SU-DHL-6 (cell line): ENCODE measurements around the gene IFNL3.

Experiments
- H2AFZ ChIP-seq: fragments of 200-600 bp; sonication (generic); 2 replicates; pipeline ENCODE4 v1.6.1; 2014; ENCODE audit warnings: low read depth, mild to moderate bottlenecking, moderate library complexity, mixed read lengths, antibody characterized with exemption, low read length; ENCODE audit not compliant: severe bottlenecking
- H3F3A ChIP-seq: fragments of 200-600 bp; shearing (Covaris generic); 2 replicates; pipeline ENCODE4 v1.6.0; 2016; ENCODE audit warnings: antibody characterized with exemption, mild to moderate bottlenecking; ENCODE audit not compliant: insufficient read depth
- H3K27ac ChIP-seq: fragments of 200-600 bp; sonication (generic); 2 replicates; pipeline ENCODE4 v1.5.1; 2016; ENCODE audit warnings: low read depth, mild to moderate bottlenecking, low read length, moderate library complexity, mixed read lengths
- H3K27me3 ChIP-seq: fragments of 200-600 bp; sonication (generic), shearing (Covaris generic); 2 replicates; pipeline ENCODE4 v1.6.0; 2014; ENCODE audit warnings: mild to moderate bottlenecking, low read length
- H3K36me3 ChIP-seq: fragments of 200-600 bp; sonication (generic); 2 replicates; pipeline ENCODE4 v1.6.1; 2014; ENCODE audit warnings: mild to moderate bottlenecking, low read length, mixed read lengths
- H3K4me2 ChIP-seq: fragments of 300-600, 200-600 bp; shearing (Covaris generic), sonication (generic); 2 replicates; pipeline ENCODE4 v1.6.0; 2014; ENCODE audit warnings: low read length, low read depth, mild to moderate bottlenecking; ENCODE audit not compliant: poor library complexity, severe bottlenecking
- H3K4me3 ChIP-seq: fragments of 200-600 bp; sonication (generic); 2 replicates; pipeline ENCODE4 v1.5.1; 2014; ENCODE audit warnings: antibody characterized with exemption, low read length, mild to moderate bottlenecking, mixed read lengths; ENCODE audit not compliant: insufficient read depth, poor library complexity, severe bottlenecking
- H3K79me2 ChIP-seq: fragments of 200-600 bp; sonication (generic); 2 replicates; pipeline ENCODE4 v1.6.1; 2014; ENCODE audit warnings: mild to moderate bottlenecking, low read length, moderate library complexity; ENCODE audit not compliant: insufficient read depth
- H3K9ac ChIP-seq: fragments of 200-600 bp; sonication (generic); 2 replicates; pipeline ENCODE4 v1.7.0; 2014; ENCODE audit warnings: mild to moderate bottlenecking, low read length
- H3K9me2 ChIP-seq: fragments of 200-600 bp; sonication (generic); replicated peaks from 2 replicates; pipeline ENCODE4 v1.6.1; 2014; ENCODE audit warnings: low read length; ENCODE audit not compliant: insufficient read depth
- H3K9me3 ChIP-seq: fragments of 200-600 bp; sonication (generic); 2 replicates; pipeline ENCODE4 v1.6.1; 2014; ENCODE audit warnings: low read length, mixed read lengths; ENCODE audit not compliant: insufficient read depth
- H4K20me1 ChIP-seq: fragments of 200-600 bp; sonication (generic); 2 replicates; pipeline ENCODE4 v1.6.1; 2014; ENCODE audit warnings: low read depth, mild to moderate bottlenecking, antibody characterized with exemption, low read length, moderate library complexity, mixed read lengths
- EZH2phosphoT487 ChIP-seq: fragments of 200-600 bp; sonication (generic), shearing (Covaris generic); conservative IDR thresholded peaks from 2 replicates; pipeline ENCODE4 v1.6.1; 2018; ENCODE audit warnings: mild to moderate bottlenecking, antibody characterized with exemption, low read length, moderate library complexity, mixed read lengths
- TF ChIP-seq, protein P1 (sequence below): fragments of 200-600 bp; sonication (generic); IDR thresholded peaks from one replicate; pipeline ENCODE4 v1.5.1; 2017; ENCODE audit warnings: antibody characterized with exemption, mild to moderate bottlenecking, low read length, moderate library complexity; ENCODE audit not compliant: insufficient read depth, poor library complexity, severe bottlenecking

IFNL3 gene

DNA sequence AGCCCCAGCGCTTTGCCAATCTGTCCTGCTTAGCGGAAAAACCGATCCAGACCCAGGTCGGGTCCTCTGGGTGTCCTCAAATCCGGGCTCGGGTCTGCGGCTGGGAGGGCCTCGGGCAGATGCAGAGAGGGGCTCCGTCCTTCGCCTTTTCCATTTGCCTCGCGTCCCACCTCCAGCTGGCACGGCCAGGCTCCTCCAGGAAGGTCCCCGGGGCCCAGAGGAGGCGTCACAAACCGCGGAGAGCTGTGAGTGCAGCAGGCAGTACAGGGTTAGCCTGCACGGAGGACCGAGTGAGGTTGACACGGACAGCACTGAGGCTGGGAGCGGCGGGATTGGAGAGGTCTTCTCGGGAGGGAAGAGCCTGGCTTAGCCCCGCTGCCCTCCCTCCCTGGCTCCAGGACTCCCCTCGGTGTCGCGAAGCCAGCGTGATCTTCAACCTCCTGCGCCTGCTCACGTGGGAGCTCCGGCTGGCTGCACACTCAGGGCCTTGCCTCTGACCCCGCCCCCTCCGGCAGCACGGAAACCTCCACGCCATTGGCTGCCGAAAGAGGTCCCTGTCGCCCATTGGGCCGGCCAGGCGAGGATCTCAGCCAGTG is 20.6 kb upstream of the IFNL3 start:
- TF ChIP-seq, protein P1, sequence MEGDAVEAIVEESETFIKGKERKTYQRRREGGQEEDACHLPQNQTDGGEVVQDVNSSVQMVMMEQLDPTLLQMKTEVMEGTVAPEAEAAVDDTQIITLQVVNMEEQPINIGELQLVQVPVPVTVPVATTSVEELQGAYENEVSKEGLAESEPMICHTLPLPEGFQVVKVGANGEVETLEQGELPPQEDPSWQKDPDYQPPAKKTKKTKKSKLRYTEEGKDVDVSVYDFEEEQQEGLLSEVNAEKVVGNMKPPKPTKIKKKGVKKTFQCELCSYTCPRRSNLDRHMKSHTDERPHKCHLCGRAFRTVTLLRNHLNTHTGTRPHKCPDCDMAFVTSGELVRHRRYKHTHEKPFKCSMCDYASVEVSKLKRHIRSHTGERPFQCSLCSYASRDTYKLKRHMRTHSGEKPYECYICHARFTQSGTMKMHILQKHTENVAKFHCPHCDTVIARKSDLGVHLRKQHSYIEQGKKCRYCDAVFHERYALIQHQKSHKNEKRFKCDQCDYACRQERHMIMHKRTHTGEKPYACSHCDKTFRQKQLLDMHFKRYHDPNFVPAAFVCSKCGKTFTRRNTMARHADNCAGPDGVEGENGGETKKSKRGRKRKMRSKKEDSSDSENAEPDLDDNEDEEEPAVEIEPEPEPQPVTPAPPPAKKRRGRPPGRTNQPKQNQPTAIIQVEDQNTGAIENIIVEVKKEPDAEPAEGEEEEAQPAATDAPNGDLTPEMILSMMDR: no peak
- TF ChIP-seq EZH2phosphoT487: no peak
- no peaks in the 10 kb centered on the region for H3K79me2 ChIP-seq
- no peak overlapping the region for H3K9ac ChIP-seq
- no peak overlapping the region for H2AFZ ChIP-seq
- H3K4me3 ChIP-seq: no peak overlapping the region
- no peaks in the 10 kb centered on the region for H3F3A ChIP-seq
- H3K9me2 ChIP-seq: no peaks in the 10 kb centered on the region
- no peak overlapping the region for H3K4me2 ChIP-seq
- H3K9me3 ChIP-seq: no peaks in the 10 kb centered on the region
- no peaks in the 10 kb centered on the region for H3K27me3 ChIP-seq
- no peak overlapping the region for H3K27ac ChIP-seq
- H4K20me1 ChIP-seq: no peaks in the 10 kb centered on the region
- H3K36me3 ChIP-seq: no peaks in the 10 kb centered on the region

DNA sequence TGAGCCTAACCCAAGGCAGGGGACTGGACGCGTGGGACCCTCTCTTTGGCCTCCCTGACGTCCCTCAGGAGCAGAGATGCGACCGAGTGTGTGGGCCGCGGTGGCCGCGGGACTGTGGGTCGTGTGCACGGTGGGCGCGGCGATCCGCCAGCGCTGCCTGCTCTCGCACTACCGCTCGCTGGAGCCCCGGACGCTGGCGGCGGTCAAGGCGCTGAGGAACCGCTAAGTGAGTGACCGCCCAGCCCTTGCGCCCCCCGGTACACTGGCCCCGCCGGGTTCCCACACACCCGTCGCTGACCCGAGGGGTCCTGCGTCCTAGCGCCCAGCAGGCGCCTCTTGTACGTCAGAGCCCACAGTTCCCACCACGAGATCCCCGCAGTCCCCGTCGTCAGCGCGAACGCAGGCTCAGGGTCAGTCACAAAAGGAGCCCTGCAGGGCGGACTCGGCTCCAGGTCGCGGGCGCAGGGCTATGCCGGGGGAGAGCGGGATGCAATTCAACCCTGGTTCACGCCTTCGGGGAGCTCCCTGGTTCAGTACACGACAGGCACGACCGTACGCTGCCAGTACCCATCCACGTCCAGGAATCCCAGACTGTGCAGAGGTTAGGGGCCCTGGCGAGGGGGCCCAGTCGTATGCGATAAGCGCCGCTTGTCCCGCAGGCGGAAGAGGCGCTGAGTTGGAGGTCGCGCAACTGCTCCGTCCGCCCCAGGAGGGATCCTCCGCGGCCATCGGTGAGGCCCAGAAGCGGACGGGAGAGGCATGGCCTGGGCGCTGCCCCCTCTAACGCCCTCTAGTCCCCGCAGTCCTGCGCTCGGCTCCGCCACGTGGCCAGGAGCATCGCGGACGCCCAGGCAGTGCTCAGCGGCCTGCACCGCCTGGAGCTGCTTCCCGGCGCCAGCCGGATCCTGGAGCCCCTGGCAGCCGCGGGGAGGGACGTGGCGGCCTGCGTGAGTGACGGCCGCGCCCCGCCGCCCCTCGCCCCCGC is 19.8 kb upstream of the IFNL3 start:
- no peak overlapping the region for H3K27ac ChIP-seq
- TF ChIP-seq, protein P1: no peak
- no peak for TF ChIP-seq EZH2phosphoT487
- no peaks in the 10 kb centered on the region for H3F3A ChIP-seq
- no peaks in the 10 kb centered on the region for H3K9me2 ChIP-seq
- no peaks in the 10 kb centered on the region for H3K36me3 ChIP-seq
- H3K79me2 ChIP-seq: no peaks in the 10 kb centered on the region
- H3K9me3 ChIP-seq: no peaks in the 10 kb centered on the region
- H3K4me3 ChIP-seq: no peak overlapping the region
- no peaks in the 10 kb centered on the region for H4K20me1 ChIP-seq
- no peak overlapping the region for H3K9ac ChIP-seq
- H3K4me2 ChIP-seq: no peak overlapping the region
- no peaks in the 10 kb centered on the region for H3K27me3 ChIP-seq
- no peak overlapping the region for H2AFZ ChIP-seq

DNA sequence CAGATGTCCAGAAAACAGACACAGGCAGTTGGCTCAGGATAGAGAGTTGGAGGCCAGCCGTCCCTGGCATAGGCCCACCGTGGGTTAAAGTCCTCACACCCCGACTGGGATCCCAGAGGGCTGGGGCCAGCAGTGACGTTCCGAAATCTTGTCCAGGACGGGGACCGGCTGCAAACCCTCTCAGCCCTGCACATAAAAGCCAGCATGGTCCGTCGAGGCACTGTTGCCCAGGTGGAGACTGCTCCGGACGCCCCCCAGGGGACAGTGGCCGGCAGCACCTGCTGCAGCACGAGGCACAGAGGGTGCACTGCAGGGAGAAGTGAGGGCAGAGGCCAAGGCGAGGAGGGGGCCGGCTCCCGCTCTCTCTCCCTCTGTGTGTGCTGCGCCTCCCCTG is 19.1 kb upstream of the IFNL3 start:
- H3K79me2 ChIP-seq: no peaks in the 10 kb centered on the region
- H3K9me2 ChIP-seq: no peaks in the 10 kb centered on the region
- H3K4me2 ChIP-seq: no peak overlapping the region
- no peak overlapping the region for H2AFZ ChIP-seq
- no peaks in the 10 kb centered on the region for H3F3A ChIP-seq
- no peaks in the 10 kb centered on the region for H3K9me3 ChIP-seq
- no peak for TF ChIP-seq EZH2phosphoT487
- H3K36me3 ChIP-seq: no peaks in the 10 kb centered on the region
- H3K27ac ChIP-seq: no peak overlapping the region
- no peak overlapping the region for H3K9ac ChIP-seq
- H3K4me3 ChIP-seq: no peak overlapping the region
- H3K27me3 ChIP-seq: no peaks in the 10 kb centered on the region
- H4K20me1 ChIP-seq: no peaks in the 10 kb centered on the region

DNA sequence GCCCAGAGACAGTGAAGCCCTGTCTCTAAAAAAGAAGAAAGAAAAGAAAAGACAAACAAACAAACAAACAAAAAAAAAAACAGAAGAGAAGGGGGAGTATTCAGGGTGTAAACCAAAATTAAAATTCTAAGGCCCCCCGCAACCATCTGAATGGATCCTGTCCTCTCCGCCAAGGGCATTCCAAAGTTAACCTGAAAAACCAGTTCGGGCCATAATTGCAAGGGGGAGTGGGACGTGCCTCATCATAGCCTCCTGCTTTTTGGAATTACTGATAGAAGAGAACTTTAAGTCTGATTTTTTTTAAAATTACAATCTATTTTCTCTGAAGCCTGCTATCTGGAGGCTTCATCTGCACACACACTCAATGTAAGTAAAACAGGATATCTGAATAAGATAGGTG is 17.7 kb upstream of the IFNL3 start:
- Histone ChIP-seq H3K36me3 (no peaks in the 10 kb centered on the region), H3K27me3 (no peaks in the 10 kb centered on the region), H3K9me2 (no peaks in the 10 kb centered on the region), H3K4me2 (no peak overlapping the region), H2AFZ (no peak overlapping the region), H3K4me3 (no peak overlapping the region), H3K9me3 (no peaks in the 10 kb centered on the region), H4K20me1 (no peaks in the 10 kb centered on the region), H3K27ac (no peak overlapping the region), H3K79me2 (no peaks in the 10 kb centered on the region), H3K9ac (no peak overlapping the region), H3F3A (no peaks in the 10 kb centered on the region)
- TF ChIP-seq EZH2phosphoT487: no peak
- TF ChIP-seq, protein P1: no peak
